Bone marrow (tissue), 2 donors: ENCODE measurements around the gene TKFC.
A peak's percentile ranks its signal among the peaks of the same experiment; 100 is the strongest.

ENCODE experiments used
- DNase-seq, 2 donors: peaks; one replicate each; lab custom pipeline; 2025; lab: John Stamatoyannopoulos, UW

The TKFC gene

DNA sequence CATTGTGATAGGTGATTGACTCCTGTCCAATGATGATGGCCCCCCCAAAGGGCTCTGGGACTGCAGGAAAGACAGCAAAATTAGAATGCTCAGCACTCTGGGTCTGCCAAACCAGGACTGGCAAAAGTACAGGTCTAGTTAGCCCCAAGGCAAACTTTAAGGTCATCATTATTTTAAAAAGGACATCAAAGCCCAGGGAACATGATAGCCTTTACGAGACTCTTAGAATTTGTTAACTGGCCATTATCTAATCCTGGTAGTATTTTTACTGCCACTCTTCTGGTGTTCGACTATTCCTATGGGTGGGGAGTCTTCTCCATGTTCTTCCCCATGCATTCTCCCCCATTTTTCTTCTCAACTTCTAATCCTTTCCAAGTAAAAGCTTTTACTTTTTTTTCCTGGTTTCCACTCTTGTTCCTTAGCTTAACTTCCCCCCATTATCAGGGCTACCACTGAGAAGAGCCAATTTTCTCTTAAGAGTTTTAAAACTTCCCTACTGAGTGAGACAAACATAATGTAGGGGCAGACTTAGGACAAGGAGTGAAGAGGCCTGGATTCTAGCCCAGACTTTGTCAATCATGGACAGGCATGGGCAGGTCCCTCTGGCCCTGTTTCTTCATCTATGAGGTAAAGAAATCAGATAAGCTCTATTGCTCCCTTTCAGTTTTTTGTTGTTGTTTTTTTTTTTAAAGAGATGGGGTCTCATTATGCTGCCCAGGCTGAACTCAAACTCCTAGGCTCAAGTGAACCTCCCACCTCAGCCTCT lies 7.2 kb upstream of the TKFC start:
- DNase-seq = no peak

DNA sequence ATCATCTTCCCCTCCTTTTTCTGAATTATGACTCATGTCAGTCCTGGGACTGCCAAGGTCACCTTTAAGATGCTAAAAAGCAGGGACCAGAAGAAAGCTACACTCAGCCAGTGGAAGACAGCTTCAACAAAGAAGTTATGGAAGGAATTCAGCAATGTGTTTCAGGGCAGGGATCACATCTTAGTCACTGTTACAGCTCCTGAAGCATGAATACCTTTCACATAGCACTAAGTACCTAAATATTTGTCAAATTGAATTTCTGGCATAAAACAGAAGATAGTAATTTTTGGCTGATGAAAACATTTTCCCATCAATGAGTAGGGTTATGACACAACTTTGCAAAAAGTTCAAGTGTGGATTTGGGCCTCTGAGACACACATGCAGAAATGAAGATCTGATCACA lies 5.4 kb upstream of the TKFC start:
- DNase-seq = no peak

DNA sequence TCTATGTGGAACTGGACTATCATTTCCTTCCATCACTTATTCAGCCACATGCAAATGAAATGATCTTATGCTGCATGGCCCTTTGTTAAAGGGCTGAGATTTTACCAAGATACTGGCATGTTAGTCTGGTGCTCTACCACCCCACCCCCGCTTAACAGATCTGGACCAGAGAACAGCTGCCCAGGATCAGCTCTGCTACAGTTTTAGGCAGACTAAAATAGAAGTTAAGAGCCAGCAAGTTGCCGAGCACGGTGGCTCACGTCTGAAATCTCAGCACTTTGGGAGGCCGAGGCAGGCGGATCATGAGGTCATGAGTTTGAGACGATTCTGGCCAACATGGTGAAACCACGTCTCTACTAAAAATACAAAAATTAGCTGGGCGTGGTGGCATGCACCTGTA lies 4.7 kb upstream of the TKFC start:
- DNase-seq = no peak

DNA sequence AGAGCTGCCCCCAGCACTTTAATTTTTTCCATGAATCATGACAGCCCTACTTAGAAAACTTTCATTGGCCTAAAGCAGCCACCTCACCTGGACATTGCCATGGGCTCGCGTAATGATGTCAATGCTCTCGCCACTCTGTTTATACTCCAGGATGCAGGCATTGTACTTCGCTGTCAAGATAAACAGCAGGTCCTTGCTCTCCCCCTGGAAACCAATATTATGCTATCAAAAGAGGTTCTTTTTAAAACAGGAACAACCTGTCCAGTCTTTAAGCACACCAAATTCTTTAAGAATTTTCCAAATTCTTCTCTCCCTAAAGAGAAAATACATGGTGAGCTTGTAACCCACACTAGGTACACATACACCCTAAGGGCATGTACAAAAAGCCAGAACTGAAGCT lies 3.2 kb upstream of the TKFC start:
- no peak for DNase-seq

DNA sequence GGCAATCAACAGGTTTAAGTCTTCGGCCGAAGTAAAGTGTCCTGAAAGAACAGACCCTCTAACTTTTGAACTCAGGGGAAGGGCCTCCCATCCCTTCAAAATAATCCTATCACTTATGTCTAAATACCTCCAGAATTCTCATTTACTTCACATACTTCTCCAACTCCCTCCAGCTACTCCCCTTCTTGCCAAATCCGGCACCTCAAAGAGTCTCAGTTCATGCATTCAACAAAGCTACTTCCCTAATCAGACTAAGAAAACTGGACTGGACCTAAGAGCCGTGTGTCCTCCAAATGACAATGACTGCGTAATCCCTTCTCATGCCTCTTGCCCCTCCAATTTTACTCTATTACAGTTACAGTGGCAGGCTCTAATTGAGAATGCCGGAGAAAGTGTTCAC lies 1.4 kb upstream of the TKFC start:
- no peak for DNase-seq

DNA sequence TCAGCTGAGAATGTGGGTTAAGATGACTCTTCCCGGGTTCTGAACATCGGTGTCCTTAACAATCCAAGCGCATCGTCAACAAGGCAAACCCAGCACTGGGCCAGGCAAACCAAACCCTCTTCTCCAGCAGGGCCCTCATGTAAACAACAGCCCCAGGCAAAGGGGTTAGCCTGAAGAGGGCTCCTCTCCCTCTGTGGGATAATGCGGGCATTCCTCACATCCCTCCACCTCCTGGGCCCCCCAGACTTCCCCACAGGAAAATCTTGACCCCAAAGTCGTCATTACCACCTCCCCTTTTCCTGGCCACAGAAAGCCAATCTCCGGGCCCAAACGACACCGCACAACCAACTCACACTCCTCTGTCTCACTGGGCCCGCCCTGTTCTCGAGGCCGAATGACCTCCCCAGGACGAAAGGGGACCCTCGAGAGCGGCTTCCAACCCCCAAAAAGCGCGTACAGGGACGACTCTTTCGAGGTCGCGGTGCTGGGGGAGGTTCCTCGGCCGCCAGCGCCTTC lies 689 bp upstream of the TKFC start:
- no peak for DNase-seq

DNA sequence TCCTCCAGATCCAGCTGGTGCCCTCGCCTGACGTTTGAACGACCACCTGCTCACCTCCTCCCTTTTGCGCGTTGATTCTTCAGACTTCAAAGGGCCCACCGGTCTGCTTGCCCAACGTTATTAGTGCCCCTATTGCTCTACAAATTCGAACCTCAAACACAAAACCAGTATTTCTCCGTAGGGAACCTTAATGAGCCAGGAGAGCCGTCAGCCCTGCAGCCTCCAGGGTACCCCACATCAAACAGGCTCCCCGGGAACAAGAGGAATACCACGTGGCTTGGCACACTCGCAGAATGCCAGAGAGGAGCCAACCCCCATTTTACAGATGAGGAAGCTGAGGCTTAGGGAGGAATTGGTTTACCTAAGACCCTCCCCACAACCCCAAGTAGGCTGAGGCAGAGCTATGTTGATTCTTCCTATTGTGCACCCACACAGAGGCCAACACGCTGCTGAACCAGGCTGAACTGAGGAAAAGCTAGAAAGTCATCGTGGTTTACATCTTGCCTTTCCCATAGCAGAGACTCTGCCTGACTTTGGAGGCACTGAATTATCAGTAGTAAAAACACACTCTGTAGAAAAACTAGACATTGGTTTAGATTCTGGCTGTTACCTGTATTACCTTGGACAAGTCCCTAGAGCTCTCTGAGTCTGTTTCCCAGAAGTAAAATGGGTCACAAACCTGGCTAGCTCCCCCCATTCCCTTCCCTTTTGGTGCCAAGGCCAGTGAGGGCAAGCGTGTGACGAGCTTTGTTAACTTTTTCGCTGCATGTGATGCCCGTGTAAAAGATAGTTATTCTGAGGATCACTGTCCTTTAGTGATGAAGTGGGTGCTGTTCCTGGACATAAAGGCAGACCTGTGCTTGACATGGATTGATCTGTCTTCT lies 764 bp downstream of the TKFC start:
- no peak for DNase-seq

DNA sequence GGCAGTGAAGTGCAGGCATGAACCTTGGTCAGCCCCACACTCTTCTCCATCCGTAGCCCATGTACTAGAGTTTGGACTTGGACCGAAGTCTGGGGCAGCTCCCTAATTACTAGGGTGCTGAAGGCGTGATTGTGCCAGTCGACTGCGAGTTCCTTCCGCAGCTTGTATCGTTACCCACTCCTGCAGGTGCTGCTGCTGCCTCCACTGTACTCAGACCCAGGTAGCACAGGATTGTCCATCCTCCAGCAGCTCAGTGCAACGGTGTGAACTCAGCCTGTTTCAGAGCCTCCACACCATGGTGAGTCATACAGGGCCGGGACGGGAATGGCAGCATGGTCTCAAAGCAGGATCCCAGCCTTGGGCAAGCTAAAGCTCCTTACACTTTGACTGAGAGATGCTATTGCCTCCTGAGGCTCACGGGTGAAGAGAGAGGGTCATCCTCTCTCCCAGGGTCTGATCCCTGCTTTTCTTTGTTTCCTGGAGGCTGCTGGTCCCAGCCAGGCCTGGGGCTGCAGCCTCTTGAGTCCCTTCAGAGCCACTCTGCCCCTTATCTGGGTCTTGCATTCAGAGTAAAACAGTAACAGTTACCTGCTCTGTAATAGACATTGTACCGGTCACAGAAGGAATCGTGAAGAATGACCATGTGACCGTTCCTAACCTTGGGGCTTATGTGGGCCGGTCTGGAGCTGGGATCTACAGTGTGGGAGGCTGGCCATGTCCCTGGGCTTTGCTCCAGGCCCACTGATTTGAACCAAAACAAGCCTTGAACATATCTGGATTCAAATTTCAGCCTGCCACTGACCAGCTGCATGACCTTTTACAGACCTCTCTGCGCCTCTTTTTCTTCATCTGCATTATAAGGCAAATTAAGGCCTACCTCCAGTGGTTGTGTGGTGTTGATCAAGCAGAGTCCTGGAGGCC lies 1.7 kb downstream of the TKFC start:
- no peak for DNase-seq

DNA sequence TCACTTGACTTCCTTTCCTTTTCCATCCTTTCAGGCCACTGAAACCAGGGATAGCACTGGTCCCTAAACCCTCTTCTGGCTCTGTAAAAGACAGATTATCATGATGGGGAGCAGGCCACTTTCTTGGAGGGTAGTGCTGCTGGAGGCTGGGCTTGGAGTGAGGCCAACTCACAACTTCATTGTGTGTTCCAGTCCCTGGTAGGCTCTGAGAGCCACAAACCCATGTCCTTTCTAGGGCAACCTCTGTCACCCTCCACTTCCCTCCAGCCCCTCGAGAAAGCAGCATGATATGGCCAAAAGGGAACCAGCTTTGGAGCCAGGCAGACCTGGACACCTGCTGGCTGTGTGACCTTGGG lies 2.3 kb downstream of the TKFC start:
- no peak for DNase-seq

DNA sequence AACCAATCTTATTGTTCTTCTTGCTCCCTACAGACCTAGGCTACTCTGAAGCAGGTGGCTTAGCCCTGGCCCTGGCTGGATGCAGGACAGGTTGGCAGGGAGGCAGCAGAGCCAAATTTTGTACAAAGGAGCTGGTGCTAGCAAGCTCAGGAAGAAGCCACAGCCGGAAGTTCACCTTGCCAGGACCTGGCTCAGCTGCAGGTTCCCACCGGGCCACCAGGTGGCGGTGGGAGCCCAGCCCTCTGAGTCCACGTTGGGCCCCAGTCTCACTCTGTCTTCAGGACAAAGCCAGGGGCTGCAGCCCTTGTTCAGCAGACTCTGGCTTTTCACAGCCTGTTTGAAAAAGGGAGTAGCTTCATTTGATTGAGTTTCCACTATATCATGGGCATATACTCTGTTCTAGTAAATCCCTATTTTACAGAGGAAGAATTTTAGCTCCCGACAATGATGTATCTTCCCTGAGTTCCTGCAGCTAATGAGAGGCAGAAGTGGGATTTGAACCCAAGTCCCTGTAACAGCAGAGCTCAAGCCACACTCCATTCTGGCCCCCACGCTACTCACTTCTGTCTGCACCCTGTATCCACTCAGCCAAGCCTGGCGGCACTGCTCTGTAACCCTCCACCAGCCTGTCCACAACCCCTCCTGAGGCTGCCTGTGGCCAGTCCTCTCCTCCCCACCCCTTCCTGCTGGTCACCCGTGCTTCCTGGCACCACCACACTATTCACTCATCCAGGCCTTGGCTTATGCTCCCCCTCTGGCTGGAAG lies 3.3 kb downstream of the TKFC start:
- DNase-seq = peak; percentile 36 to 60

DNA sequence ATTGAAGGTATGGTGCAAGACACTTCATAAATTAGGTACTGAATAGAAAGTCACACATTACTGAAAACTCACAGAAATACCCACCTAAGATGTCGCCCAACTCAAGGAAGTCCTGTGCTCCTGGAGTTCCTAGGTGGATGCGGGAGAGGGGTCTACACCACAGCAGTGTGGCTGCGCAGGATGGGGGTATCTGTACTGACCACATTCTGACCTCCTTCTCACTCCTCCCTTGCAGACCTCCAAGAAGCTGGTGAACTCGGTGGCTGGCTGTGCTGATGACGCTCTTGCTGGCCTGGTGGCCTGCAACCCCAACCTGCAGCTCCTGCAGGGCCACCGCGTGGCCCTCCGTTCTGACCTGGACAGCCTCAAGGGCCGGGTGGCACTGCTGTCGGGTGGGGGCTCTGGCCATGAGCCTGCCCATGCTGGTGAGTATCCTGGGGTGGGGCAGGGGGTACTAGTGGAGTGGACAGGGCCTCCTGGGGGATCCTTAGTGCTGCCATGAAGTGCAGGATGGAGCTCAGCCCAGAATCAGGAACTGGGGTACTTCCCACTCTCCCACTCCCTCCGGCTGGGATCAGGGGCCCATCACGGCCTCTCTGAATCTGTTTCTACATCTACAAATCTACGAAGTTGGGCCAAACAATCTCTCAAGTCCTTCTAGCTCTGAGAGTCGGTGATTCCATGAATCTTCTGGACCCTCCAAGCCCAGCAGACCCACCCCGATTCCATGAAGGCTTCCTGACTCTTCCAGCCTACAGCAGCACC lies 4.9 kb downstream of the TKFC start:
- no peak for DNase-seq

DNA sequence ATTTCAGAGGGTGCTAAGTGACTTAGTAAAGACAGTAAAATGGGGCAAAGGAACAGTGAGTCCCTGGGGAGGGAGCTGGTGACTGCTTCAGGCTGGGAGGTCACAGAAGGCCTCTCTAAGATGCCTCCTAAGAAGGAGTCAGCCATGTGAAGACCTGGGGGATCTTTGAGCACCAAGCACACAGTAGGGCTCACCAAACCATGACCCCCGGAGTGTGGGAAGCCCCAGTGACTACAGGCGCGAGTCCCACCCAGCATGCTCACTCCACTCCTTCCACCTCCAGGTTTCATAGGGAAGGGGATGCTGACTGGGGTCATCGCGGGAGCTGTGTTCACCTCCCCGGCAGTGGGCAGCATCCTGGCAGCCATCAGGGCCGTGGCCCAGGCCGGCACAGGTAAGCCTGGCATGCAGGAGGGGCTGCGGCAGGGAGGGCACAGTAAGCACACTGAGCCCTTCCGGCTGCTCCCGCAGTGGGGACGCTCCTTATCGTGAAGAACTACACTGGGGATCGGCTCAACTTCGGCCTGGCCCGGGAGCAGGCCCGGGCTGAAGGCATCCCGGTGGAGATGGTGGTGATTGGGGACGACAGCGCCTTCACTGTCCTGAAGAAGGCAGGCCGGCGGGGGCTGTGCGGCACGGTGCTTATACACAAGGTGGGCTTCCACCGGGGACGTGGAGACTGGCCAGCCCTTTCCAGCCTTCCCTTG lies 5.9 kb downstream of the TKFC start:
- no peak for DNase-seq

DNA sequence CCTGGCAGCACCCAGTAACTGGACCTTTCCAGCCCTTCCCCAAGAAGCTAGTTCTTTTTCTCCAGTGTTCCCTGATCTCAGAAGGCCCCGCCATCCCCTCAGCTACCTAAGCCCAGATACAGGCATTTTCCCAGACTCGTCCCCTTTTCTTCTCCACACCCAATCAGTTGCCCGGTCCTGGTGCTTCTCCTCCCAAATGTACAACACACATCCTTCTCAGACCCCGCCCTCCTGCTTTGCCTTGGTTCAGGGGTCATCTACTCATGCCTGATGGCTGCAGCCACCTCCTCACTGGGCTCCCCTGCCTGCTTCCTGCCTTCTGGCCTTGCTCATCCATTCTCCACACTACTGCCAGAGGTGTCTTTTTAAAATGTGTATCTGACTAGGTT lies 6.5 kb downstream of the TKFC start:
- DNase-seq = no peak

DNA sequence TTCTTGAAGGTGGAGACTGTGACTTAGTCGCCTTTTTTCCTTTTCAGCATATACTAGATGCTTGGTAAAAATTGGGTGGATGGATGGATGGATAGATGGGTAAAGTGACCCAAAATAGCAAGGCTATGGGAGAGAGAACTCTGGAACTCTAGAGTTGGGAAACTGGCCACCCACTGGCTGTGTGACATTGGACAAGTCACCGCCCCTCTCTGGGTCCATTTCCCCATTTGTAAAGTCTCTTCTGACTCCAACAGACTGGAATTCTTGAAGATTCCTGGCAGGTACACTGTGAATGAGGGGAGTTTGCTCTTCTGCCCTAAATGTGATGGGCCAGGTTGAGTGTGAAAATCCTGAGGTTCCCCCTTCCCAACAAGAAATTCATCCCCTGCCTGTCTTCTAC lies 8.0 kb downstream of the TKFC start:
- no peak for DNase-seq

DNA sequence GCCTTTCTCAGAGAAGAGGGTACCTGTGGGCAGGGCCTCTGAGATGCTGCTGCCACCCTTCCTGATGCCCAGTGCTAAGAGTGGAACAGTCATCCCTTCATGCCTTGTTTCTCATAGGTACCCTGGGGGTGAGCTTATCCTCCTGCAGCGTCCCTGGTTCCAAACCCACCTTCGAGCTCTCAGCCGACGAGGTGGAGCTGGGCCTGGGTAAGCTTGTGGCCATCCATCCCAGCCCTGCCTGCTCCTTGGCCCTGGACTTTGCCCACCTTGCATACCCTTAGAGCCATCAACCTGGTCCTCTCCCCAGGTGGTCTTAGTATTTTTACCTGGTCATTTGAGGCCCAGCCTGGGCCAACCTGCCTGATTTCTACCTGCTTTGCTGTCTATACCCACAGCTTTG lies 8.7 kb downstream of the TKFC start:
- no peak for DNase-seq

DNA sequence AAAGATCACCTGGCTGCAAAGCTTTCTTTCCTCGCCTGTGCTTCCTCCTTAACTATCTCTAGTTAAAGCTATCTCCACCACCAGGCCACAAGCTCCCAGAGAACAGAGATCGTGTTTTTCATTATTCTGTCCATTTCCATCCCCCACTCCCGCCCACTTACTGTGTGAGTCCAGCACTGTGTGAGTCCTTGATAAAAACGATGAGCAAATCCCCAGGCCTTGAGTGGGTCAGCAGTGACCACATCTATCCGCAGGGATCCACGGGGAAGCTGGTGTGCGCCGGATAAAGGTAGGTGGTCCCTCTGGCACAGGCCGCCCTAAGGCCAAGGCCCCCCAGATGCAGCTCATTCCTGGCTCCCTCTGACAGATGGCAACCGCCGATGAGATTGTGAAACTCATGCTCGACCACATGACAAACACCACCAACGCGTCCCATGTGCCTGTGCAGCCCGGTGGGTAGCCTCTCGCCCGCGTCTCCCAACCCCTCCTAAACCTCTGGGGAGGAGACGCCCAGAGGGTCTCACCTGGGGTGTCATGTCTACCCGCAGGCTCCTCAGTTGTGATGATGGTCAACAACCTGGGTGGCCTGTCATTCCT lies 9.3 kb downstream of the TKFC start:
- DNase-seq = no peak

DNA sequence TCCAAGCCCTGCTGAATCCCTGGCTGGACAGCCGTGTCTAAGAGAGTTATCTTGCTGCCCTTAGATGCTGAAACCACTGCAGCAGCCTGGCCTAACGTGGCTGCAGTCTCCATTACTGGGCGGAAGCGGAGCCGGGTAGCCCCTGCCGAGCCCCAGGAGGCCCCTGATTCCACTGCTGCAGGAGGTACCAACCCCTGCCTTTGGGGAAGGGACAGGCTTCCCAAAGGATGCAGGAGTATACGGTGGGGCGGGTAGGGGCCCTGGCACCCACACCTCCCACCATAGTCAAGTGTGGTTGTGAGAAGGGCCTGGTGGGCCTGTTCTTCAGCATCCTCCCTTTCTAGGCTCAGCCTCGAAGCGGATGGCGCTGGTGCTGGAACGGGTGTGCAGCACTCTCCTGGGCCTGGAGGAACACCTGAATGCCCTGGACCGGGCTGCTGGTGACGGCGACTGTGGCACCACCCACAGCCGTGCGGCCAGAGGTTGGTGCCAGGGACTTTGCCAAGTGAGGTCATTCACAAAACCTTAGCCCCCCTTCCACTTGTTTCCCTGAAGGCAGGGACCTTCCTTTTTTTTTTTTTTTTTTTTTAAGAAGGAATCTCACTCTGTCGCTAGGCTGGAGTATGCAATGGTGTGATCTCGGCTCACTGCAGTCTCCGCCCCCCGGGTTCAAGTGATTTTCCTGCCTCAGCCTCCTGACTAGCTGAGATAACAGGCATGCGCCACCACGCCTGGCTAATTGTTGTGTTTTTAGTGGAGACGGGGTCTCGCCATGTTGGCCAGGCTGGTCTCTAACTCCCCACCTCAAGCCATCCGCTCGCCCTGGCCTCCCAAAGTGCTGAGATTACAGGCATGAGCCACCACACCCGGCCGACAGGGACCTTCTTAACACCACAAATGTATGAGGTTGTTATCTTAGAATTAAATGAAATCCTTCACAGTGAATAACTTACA lies 11.0 kb downstream of the TKFC start:
- no peak for DNase-seq

DNA sequence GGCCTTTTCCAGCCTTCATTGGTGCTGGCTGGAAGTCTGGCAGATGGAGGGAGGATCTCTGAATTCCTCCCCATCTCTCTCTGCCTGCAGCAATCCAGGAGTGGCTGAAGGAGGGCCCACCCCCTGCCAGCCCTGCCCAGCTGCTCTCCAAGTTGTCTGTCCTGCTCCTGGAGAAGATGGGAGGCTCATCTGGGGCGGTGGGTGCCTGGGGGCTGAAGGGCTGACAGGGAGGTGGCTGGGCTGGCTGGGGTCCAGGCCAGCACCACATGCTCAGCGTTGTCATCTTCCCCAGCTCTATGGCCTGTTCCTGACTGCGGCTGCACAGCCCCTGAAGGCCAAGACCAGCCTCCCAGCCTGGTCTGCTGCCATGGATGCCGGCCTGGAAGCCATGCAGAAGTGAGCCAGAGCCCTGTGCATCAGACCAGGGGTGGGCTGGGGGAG lies 12.2 kb downstream of the TKFC start:
- no peak for DNase-seq
